ENCODE data around the gene CDCA8. TPM values are rescaled to one million over a fixed set of nuclear protein-coding genes. Genes with fewer than 3 reads are reported as not detected.

The CDCA8 gene
- total RNA-seq, 4 donors from 2014 or later, result 0.26 to 0.42 (median 0.40) TPM; not detected in 1

GRCh38 chr1:37741662-37742061 lies 49.3 kb downstream of the CDCA8 start:
- no peak overlapping the region for H3K4me3 ChIP-seq
- H3K27me3 ChIP-seq, result peaks cover 0 to 77% (median 0%) of the 10 kb centered on the region in 4 donors
- no peak for DNase-seq (ENCODE audit: extremely low spot score)
- WGBS, result 42% methylated on average over 6 of the region's 6 CpGs
- H3K9me3 ChIP-seq, result peaks cover 0 to 6% (median 3%) of the 10 kb centered on the region in 4 donors
- no peak for TF ChIP-seq POLR2AphosphoS5 (IDR thresholded peaks at IDR 0.05)
- TF ChIP-seq, protein P1, sequence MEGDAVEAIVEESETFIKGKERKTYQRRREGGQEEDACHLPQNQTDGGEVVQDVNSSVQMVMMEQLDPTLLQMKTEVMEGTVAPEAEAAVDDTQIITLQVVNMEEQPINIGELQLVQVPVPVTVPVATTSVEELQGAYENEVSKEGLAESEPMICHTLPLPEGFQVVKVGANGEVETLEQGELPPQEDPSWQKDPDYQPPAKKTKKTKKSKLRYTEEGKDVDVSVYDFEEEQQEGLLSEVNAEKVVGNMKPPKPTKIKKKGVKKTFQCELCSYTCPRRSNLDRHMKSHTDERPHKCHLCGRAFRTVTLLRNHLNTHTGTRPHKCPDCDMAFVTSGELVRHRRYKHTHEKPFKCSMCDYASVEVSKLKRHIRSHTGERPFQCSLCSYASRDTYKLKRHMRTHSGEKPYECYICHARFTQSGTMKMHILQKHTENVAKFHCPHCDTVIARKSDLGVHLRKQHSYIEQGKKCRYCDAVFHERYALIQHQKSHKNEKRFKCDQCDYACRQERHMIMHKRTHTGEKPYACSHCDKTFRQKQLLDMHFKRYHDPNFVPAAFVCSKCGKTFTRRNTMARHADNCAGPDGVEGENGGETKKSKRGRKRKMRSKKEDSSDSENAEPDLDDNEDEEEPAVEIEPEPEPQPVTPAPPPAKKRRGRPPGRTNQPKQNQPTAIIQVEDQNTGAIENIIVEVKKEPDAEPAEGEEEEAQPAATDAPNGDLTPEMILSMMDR (IDR thresholded peaks at IDR 0.05), result no peak
- TF ChIP-seq EP300 (IDR thresholded peaks at IDR 0.05), result no peak
- no peak for TF ChIP-seq POLR2A (IDR thresholded peaks at IDR 0.05; ENCODE audit: low read depth)
- intact Hi-C loops (cut with DNase I), result no loop called here
- H3K27ac ChIP-seq (replicated peaks in 1 of 4), result no peak overlapping the region
- no peaks in the 10 kb centered on the region for H3K36me3 ChIP-seq
- H3K4me1 ChIP-seq, result no peaks in the 10 kb centered on the region

DNA sequence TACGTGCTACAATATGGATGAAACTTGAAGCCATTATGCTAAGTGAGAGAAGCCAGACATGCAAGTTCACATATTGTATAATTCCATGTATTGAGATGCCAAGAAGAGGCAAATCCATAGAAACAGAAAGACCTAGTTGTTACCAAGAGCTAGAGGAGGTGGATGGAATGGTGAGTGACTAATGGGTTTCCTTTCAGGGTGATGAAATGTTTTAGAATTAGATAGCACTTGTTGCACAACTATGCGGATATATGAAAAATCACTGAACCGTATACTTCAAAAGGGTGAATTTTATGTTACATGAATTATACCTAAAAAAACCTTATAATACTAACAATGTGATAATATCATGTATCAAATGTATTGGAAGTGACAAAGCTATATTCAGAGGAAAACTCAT lies 54.5 kb downstream of the CDCA8 start:
- no peak for DNase-seq (ENCODE audit: extremely low spot score)
- no peak overlapping the region for H3K4me3 ChIP-seq
- peaks cover 0 to 81% (median 4%) of the 10 kb centered on the region in 4 donors for H3K27me3 ChIP-seq
- 95% methylated on average over 3 of the region's 3 CpGs for WGBS
- H3K36me3 ChIP-seq, result no peaks in the 10 kb centered on the region
- H3K27ac ChIP-seq (replicated peaks in 1 of 4), result no peak overlapping the region
- intact Hi-C loops (cut with DNase I), result no loop called here
- H3K9me3 ChIP-seq, result peaks cover 0 to 13% (median 9%) of the 10 kb centered on the region in 4 donors
- no peaks in the 10 kb centered on the region for H3K4me1 ChIP-seq
- no peak for TF ChIP-seq EP300 (IDR thresholded peaks at IDR 0.05)
- TF ChIP-seq POLR2A (IDR thresholded peaks at IDR 0.05; ENCODE audit: low read depth), result no peak
- TF ChIP-seq, protein P1 (IDR thresholded peaks at IDR 0.05), result no peak
- no peak for TF ChIP-seq POLR2AphosphoS5 (IDR thresholded peaks at IDR 0.05)

DNA sequence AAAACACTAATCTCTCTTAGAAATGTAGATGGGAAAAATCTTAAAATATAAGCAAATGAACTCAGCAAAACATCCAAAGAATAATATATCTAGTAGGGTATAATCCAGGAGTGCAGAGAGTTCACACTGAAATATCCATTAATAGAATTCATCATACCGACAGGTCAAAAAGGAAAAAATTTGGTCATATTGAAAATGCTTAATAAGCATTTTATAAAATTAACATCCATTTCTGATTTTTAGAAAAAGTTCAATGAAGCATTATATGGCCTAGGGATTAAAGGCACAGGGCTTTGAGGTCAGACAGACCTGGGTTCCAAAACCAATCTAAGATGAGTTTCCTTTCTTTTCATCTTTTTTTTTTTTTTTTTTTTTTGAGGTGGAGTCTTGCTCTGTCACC lies 56.2 kb downstream of the CDCA8 start:
- DNase-seq (ENCODE audit: extremely low spot score), result no peak
- no peak for TF ChIP-seq EP300 (IDR thresholded peaks at IDR 0.05)
- no peak for TF ChIP-seq POLR2A (IDR thresholded peaks at IDR 0.05; ENCODE audit: low read depth)
- TF ChIP-seq, protein P1 (IDR thresholded peaks at IDR 0.05), result no peak
- TF ChIP-seq POLR2AphosphoS5 (IDR thresholded peaks at IDR 0.05), result no peak
- no peaks in the 10 kb centered on the region for H3K36me3 ChIP-seq
- H3K27ac ChIP-seq (replicated peaks in 1 of 4), result no peak overlapping the region
- H3K9me3 ChIP-seq, result peaks cover 0 to 13% (median 9%) of the 10 kb centered on the region in 4 donors
- H3K4me3 ChIP-seq, result no peak overlapping the region
- intact Hi-C loops (cut with DNase I), result no loop called here
- 85% methylated on average over 1 of the region's 1 CpG for WGBS
- H3K4me1 ChIP-seq, result peaks cover 0 to 16% (median 13%) of the 10 kb centered on the region in 4 donors
- peaks cover 0 to 88% (median 18%) of the 10 kb centered on the region in 4 donors for H3K27me3 ChIP-seq

DNA sequence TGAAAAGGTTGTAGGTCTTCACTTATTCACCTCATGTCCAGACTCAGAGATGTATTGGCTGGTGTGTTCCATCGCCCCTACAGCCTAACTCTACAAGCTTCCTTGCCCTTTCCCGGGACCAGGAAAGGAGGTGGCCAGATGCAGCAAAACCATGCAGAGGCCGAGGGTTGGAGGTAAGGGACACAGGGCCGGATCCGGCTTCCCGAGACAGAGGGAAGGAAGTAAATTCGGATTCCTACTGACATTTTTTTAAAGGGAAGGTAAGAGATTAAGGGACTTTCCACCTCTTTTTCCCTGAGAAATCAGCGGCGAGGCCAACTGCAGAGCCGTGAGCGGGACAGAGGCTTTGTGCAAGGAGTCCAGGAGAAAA lies 59.9 kb downstream of the CDCA8 start:
- Histone ChIP-seq H3K9me3 (peaks cover 0 to 5% (median 2%) of the 10 kb centered on the region in 4 donors), H3K4me1 (peaks cover 0 to 20% (median 14%) of the 10 kb centered on the region in 4 donors), H3K27me3 (peaks cover 0 to 98% (median 28%) of the 10 kb centered on the region in 4 donors), H3K36me3 (no peaks in the 10 kb centered on the region), H3K4me3 (peak overlapping the region; percentile 40 to 53 (median 43)), H3K27ac (replicated peaks in 1 of 4) (no peak overlapping the region)
- intact Hi-C loops (cut with DNase I), result no loop called here
- WGBS, result 33% methylated on average over 11 of the region's 11 CpGs
- DNase-seq (ENCODE audit: extremely low spot score), result no peak
- TF ChIP-seq POLR2A (IDR thresholded peaks at IDR 0.05; ENCODE audit: low read depth), result no peak
- TF ChIP-seq, protein P1 (IDR thresholded peaks at IDR 0.05), result no peak
- TF ChIP-seq EP300 (IDR thresholded peaks at IDR 0.05), result no peak
- no peak for TF ChIP-seq POLR2AphosphoS5 (IDR thresholded peaks at IDR 0.05)

Measured in esophagus muscularis mucosa (tissue), 4 donors.